Fibroblast of lung (primary cell): ENCODE measurements around the gene CNOT8. TPM values are rescaled to one million over a fixed set of nuclear protein-coding genes. Genes with fewer than 3 reads are reported as not detected.
A peak's percentile ranks its signal among the peaks of the same experiment; 100 is the strongest.

Experiments
- DNase-seq, 2 donors: peaks; one replicate each; pipeline versions ENCODE4 v3.0.0 to v3.0.0-alpha.2; 2010; ENCODE audit warnings: low read depth in 2 of 2
- H2AFZ ChIP-seq: 2 replicates; pipeline ENCODE4 v1.5.1; 2012; ENCODE audit warnings: low read length, control low read depth, inconsistent platforms
- H3K27ac ChIP-seq: 2 replicates; pipeline ENCODE4 v1.5.1; 2011; ENCODE audit warnings: low read length, control low read depth; ENCODE audit not compliant: insufficient read depth
- H3K27me3 ChIP-seq: 2 replicates; pipeline ENCODE4 v1.5.1; 2011; ENCODE audit warnings: mild to moderate bottlenecking, low read length; ENCODE audit not compliant: control insufficient read depth, insufficient read depth
- H3K36me3 ChIP-seq: 2 replicates; pipeline ENCODE4 v1.5.1; 2011; ENCODE audit warnings: low read length; ENCODE audit not compliant: control insufficient read depth, insufficient read depth
- H3K4me1 ChIP-seq: 2 replicates; pipeline ENCODE4 v1.5.1; 2011; ENCODE audit warnings: low read length; ENCODE audit not compliant: control insufficient read depth, insufficient read depth; ENCODE audit errors: extremely low read depth
- H3K4me2 ChIP-seq: 2 replicates; pipeline ENCODE4 v1.5.1; 2011; ENCODE audit warnings: low read length, control low read depth; ENCODE audit not compliant: insufficient read depth; ENCODE audit errors: extremely low read depth
- H3K4me3 ChIP-seq, 4 experiments: fragments of 200-600 bp in 1 of 4; sonication (generic) in 1 of 4; replicated peaks in 1 of 4; 2 replicates each; pipeline ENCODE4 v1.5.1; 2011 to 2016; ENCODE audit warnings: low read length in 4 of 4, low read depth in 3 of 4, mild to moderate bottlenecking in 3 of 4, control low read depth in 2 of 4, inconsistent platforms in 1 of 4, mixed read lengths in 1 of 4; ENCODE audit not compliant: insufficient read depth in 1 of 4; ENCODE audit errors: control extremely low read depth in 1 of 4
- H3K79me2 ChIP-seq: 2 replicates; pipeline ENCODE4 v1.5.1; 2012; ENCODE audit warnings: mild to moderate bottlenecking, low read length, inconsistent platforms; ENCODE audit not compliant: control insufficient read depth, insufficient read depth
- H3K9ac ChIP-seq: 2 replicates; pipeline ENCODE4 v1.5.1; 2011; ENCODE audit warnings: mild to moderate bottlenecking, low read length, control low read depth; ENCODE audit not compliant: insufficient read depth
- H3K9me3 ChIP-seq: 2 replicates; pipeline ENCODE4 v1.5.1; 2012; ENCODE audit warnings: low read depth, low read length; ENCODE audit not compliant: control insufficient read depth, insufficient read depth
- H4K20me1 ChIP-seq: 2 replicates; pipeline ENCODE4 v1.5.1; 2011; ENCODE audit warnings: low read length; ENCODE audit not compliant: control insufficient read depth, insufficient read depth; ENCODE audit errors: extremely low read depth
- CTCF ChIP-seq, 2 donors: IDR thresholded peaks in 1 of 2; conservative IDR thresholded peaks in 1 of 2; 1 replicate in 1 of 2; 2 replicates in 1 of 2; pipeline ENCODE4 v1.5.1; 2011 to 2012; ENCODE audit warnings: low read length in 2 of 2, control low read depth in 1 of 2, inconsistent platforms in 1 of 2, low read depth in 1 of 2, mild to moderate bottlenecking in 1 of 2
- EZH2 ChIP-seq: IDR thresholded peaks from 2 replicates; pipeline ENCODE4 v1.5.1; 2012; ENCODE audit warnings: low read length, control low read depth, mild to moderate bottlenecking; ENCODE audit errors: missing control alignments
- polyA plus RNA-seq, 2 donors: library from polyadenylated mRNA; depleted of rRNA in 1 of 2; stranded (reverse) in 1 of 2; unstranded in 1 of 2; fragments of >200 nt; gene quantifications; 2 replicates each; pipeline ENCODE4 v1.2.1, GENCODE V29; 2011 to 2012; ENCODE audit warnings: missing spikeins in 1 of 2
- total RNA-seq: library from RNA; depleted of rRNA; stranded (reverse); fragments of >200 nt; gene quantifications from 2 replicates; pipeline ENCODE4 v1.2.1, GENCODE V29; 2014

The CNOT8 gene
- total and polyA plus RNA-seq, 2 donors (not counting 1 experiment from before 2014, with no cell fraction given) = 50.7 to 66.7 TPM

GRCh38 chr5:154860123-154860522, 1.7 kb downstream of the CNOT8 start:
- peaks cover 63% of the 10 kb centered on the region for H3K79me2 ChIP-seq
- DNase-seq = peak; percentile 54 to 63
- H4K20me1 ChIP-seq = no peaks in the 10 kb centered on the region
- H3K9ac ChIP-seq = peak overlapping the region; percentile 14
- H3K36me3 ChIP-seq = peaks cover 4% of the 10 kb centered on the region
- peaks cover 7% of the 10 kb centered on the region for H3K4me1 ChIP-seq
- peak overlapping the region; percentile 95 for H3K4me2 ChIP-seq
- H3K4me3 ChIP-seq = peak overlapping the region; percentile 71 to 99 (median 83)
- no peak for TF ChIP-seq EZH2
- TF ChIP-seq CTCF (conservative IDR thresholded peaks at IDR 0.05 in 1 of 2, IDR thresholded peaks at IDR 0.05 in 1 of 2; ENCODE audit: low read depth in 1 of 2, low read length in 2 of 2) = no peak
- no peaks in the 10 kb centered on the region for H3K27me3 ChIP-seq
- peak overlapping the region; percentile 89 for H3K27ac ChIP-seq
- no peak overlapping the region for H2AFZ ChIP-seq
- no peaks in the 10 kb centered on the region for H3K9me3 ChIP-seq

- Histone ChIP-seq H3K79me2 (peaks cover 66% of the 10 kb centered on the region), H4K20me1 (no peaks in the 10 kb centered on the region), H3K9me3 (no peaks in the 10 kb centered on the region), H3K9ac (no peak overlapping the region), H3K4me3 (peak overlapping the region; percentile 71 to 99 (median 83)), H3K4me1 (peaks cover 9% of the 10 kb centered on the region), H3K27me3 (no peaks in the 10 kb centered on the region), H2AFZ (no peak overlapping the region), H3K27ac (no peak overlapping the region), H3K4me2 (peak overlapping the region; percentile 95), H3K36me3 (peaks cover 4% of the 10 kb centered on the region)
- TF ChIP-seq EZH2 (no peak), CTCF (conservative IDR thresholded peaks at IDR 0.05 in 1 of 2, IDR thresholded peaks at IDR 0.05 in 1 of 2; ENCODE audit: low read depth in 1 of 2, low read length in 2 of 2) (no peak)
- DNase-seq = no peak
These were observed 2.3 kb downstream of the CNOT8 start for GRCh38 chr5:154860765-154861164.

- no peak overlapping the region for H3K9ac ChIP-seq
- no peaks in the 10 kb centered on the region for H4K20me1 ChIP-seq
- TF ChIP-seq EZH2 (no peak), CTCF (conservative IDR thresholded peaks at IDR 0.05 in 1 of 2, IDR thresholded peaks at IDR 0.05 in 1 of 2; ENCODE audit: low read depth in 1 of 2, low read length in 2 of 2) (no peak)
These were observed 3.5 kb downstream of the CNOT8 start for GRCh38 chr5:154861946-154862345.

More at GRCh38 chr5:154861946-154862345, 3.5 kb downstream of the CNOT8 start:
- Histone ChIP-seq H2AFZ (no peak overlapping the region), H3K27me3 (no peaks in the 10 kb centered on the region), H3K4me1 (peaks cover 11% of the 10 kb centered on the region), H3K36me3 (peaks cover 4% of the 10 kb centered on the region), H3K9me3 (no peaks in the 10 kb centered on the region), H3K79me2 (peaks cover 66% of the 10 kb centered on the region), H3K4me3 (no peak overlapping the region), H3K27ac (no peak overlapping the region), H3K4me2 (no peak overlapping the region)
- no peak for DNase-seq
